NAMALWA (cell line): Measurements from ENCODE around the gene UBLCP1.
"Not testable (repeated sequence)": the region's sequence is repeated elsewhere in the genome, so short reads cannot be mapped to it uniquely, and the experiment has no call there.

Source experiments
- DNase-seq: peaks from one replicate; pipeline ENCODE4 v3.0.0-alpha.2; 2015; ENCODE audit warnings: low spot score

Gene UBLCP1

GRCh38 chr5:159262859-159263568 lies at the start of gene UBLCP1:
Gene UBLCP1 (plus strand): TSS chr5:159263290. CDS start chr5:159268916, 5,626 bp downstream.
- peak; percentile 94 for DNase-seq

DNA sequence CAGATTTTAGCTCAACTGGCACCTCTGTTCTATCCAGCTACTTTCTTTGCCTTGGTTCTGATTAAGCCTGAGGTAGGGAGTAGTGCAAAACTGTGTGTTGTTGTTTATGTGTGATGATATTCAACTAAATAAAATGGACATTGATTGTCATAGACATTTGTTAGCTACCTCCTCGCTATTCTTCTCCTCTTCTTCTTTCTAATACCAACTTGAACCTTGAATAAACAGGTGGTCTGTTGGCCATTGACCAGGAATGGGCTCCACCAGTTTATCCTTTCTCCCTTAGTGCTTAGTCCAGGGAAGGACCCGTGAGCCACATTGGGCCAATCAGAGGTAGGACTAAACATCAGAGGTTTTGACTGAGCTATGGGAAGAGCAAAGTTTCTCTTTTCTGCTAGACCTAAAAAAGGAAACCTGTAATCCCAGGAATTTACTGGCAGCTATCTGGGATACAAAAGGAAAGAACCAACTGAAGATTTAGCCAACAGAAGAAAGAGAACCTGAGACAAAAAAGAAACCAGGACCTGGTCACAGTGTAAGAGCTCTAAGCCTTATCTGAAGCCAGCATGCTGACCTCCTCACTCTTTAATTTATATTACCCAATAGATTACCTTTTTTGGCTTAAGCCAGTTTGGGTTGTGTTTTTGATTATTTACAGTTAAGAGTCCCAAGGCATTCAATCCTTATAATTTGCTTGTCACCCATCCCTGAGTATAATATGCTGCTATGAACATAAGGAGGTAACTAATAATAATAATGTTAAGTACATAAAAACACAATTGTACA lies 48.4 kb upstream of the UBLCP1 start:
- no peak for DNase-seq

GRCh38 chr5:159215886-159216285 lies 47.2 kb upstream of the UBLCP1 start:
- no peak for DNase-seq

DNA sequence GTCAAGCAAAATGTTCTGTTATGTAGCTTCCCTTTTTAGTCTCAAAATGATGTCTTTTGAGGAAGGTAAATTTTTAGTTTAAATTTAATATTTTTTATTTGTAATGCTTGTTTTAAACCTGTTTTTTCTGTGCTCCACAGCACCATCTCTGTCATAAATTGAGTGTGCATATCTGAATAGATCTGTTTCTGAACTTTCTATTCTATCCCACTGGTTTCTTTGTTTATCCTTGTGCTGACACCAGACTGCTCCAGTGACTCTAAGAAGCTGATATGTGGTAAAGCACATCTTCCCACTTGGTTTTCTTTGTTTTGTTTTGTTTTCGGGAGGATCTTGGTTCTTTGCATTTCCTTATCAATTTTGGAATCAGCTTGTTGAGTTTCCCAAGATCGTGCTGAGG lies 46.6 kb upstream of the UBLCP1 start:
- no peak for DNase-seq

GRCh38 chr5:159217236-159217635 lies 45.9 kb upstream of the UBLCP1 start:
- DNase-seq: no peak

- no peak for DNase-seq
These were observed 44.5 kb upstream of the UBLCP1 start for GRCh38 chr5:159218595-159219023.

DNA sequence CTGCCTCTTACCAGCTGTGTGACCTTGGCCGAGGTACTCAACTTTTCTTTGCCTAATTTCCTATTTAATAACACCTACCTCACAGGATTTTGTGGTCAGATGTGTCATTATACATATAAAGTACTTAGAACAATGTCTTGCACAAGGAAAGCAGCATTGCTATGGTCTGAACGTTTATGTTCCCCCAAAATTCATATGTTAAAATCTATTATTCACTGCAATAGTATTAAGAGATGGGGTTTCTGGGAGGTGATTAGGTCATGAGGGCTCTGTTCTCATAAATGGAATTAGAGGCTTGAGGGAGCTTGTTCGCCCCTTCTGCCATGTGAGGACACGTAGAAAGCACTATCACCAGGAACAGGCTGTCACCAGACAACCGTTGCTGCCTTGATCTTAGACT lies 42.9 kb upstream of the UBLCP1 start:
- DNase-seq: no peak

- DNase-seq: no peak
These were observed 39.6 kb upstream of the UBLCP1 start for GRCh38 chr5:159223469-159223868.

DNA sequence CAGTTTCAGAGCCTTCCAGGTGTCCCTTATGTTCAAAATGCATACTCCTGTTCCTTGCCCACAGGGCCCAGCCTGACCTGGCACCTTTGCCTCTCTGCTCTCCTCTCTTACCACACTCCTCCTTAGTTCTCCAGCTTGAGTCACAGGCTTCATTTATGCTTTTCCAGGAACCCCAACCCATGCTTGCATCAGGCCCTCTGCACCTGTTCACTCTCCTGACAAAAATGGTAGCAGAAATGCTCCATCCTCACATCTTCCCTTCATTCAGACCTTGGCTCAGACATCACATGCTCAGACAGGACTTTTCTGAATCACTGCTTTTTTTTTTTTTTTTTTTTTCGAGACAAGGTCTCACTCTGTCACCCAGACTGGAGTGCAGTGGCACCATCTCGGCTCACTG lies 38.6 kb upstream of the UBLCP1 start:
- DNase-seq: no peak

- DNase-seq: no peak
These were observed 36.6 kb upstream of the UBLCP1 start for GRCh38 chr5:159226451-159226850.

GRCh38 chr5:159227452-159227851 lies 35.6 kb upstream of the UBLCP1 start:
- DNase-seq: no peak

GRCh38 chr5:159228097-159228496 lies 35.0 kb upstream of the UBLCP1 start:
- DNase-seq: not testable (repeated sequence)

- no peak for DNase-seq
These were observed 32.4 kb upstream of the UBLCP1 start for GRCh38 chr5:159230657-159231056.

DNA sequence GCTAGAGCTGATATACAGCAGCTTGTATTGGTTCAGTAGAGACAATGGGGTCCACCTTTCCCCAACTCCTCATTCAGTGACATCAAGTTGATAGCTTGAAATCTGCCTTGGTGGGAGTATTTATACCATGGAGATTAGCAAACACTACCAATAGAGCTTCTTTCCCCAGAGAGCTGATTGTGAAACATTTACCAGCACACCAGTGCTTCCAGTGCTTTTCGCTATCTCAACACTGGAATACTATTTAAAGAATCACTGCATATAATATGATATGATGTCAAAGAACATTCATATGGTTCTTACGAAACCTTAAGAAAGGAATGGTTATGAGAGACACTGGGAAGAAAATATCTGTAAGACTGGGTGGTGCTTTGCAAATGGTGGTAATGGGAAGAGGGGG lies 31.9 kb upstream of the UBLCP1 start:
- DNase-seq: no peak

DNA sequence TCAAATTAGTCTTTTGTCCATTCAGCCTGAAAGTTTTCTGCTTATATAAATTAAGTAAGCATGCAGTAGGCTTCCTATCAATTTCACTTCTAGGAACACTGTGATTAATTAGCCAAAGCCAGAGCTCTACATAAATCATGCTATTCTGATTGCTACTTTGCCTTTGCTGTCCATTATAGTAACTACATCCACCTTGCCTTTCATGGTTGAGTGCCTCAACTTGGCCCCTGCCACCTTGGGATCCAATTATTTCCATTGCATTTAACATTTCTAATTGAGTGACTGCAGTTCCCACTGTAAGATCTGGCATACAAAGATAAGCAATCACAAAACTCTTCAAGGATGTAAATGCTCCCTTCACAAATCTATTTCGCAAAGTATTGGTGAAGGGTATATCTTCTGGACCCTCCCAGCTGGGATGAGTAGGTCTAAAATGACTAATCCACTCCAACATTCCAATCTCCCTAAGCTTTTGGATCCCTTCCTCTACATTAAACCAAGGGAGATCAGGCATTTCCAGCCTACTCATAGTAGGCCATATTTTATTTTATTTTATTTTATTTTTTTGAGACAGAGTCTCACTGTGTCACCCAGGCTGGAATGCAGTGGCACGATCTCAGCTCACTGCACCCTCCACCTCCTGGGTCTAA lies 27.1 kb upstream of the UBLCP1 start:
- DNase-seq: not testable (repeated sequence)

GRCh38 chr5:159240301-159240870 lies 22.7 kb upstream of the UBLCP1 start:
- no peak for DNase-seq

- peak; percentile 13 for DNase-seq
These were observed 21.0 kb upstream of the UBLCP1 start for GRCh38 chr5:159241946-159242552.

GRCh38 chr5:159242656-159243055 lies 20.4 kb upstream of the UBLCP1 start:
- DNase-seq: no peak

DNA sequence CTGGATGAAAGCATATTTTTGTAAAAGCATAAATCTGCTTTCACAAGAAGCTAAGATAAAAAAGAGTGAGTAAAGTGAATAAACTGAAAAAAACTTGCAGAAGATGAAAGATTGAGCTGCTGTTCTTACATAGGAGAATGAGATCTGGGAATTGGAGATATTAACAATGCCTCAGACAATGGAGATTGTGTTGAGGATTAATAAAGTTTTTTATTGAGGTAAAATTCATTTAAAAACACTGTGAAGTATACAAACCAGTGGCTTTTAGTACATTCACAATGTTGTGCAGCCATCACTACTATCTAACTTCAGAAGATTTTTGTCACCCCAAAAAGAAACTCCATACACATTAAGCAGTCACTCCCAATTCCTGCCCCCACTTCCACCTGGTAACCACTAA lies 19.7 kb upstream of the UBLCP1 start:
- no peak for DNase-seq

DNA sequence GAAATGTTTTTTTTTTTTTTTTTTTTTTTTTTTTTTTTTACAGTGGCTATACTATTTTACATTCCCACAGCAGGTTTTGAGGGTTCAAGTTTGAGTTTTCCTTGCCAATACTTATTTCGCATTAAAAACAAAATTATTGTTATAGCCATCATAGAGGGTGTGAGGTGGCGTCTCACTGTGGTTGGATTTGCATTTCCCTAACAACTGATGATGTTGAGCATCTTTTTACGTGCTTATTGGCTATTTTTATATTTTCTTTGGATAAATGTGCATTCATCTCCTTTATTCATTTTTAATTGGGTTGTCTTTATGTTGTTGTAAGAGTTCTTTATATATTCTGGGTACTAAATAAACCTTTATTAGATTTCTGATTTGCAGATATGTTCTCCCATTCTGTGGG lies 18.9 kb upstream of the UBLCP1 start:
- DNase-seq: no peak

DNA sequence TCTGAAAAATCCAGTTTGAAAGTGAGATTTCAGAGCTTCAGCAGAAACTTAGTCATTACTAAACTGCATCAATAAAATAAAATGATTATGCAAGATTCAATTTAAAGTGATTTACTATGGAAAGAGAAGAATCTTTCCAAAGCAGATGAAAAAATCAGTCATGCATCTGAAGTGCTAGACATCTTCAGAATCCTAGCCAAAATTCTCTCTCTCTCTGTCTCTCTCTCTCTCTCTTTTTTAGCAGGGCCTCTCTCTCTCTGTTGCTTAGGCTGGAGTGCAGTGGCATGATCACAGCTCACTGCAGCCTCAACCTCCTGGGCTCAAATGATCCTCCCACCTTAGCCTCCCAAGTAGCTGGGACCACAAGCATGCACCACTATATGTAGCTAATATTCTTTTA lies 18.2 kb upstream of the UBLCP1 start:
- DNase-seq: no peak

DNA sequence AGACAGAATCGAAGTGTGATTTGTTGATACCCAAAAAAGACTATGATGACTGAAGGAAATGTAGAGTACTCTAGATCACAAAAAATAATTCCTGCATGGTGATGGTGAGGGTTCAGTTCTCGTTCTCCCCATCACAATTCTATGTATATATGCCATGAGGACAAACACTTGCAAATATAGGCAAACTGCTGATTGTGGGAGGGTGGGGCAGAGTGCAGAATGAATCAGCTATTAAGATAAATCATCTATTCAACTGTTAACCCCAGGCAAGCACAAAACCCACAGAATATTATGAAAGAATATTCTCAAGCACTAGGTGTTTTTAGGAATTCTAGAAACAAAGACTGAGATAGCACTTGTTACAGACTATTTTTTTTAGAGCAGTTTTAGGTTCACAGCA lies 13.9 kb upstream of the UBLCP1 start:
- DNase-seq: no peak
